Measurements from ENCODE around the gene DHH. TPM values are rescaled to one million over a fixed set of nuclear protein-coding genes. Genes with fewer than 3 reads are reported as not detected.
A peak's percentile ranks its signal among the peaks of the same experiment; 100 is the strongest.

Gene DHH
- total and polyA plus RNA-seq, 9 of the 15 experiments (the other 6 are each of a cell fraction or from before 2014, with no cell fraction given) = 0.07 to 2.6 (median 0.54) TPM

GRCh38 chr12:49088150-49088931, 6.3 kb downstream of the DHH start (continued):
- TF ChIP-seq REST (IDR thresholded peaks at IDR 0.05; ENCODE audit: borderline replicate concordance) = peak; percentile 86
- peak; percentile 32; the same call in 1 of the 2 replicates for TF ChIP-seq REST (CRISPR knock-in tag; IDR thresholded peaks at IDR 0.05; ENCODE audit: low read depth)
- no peak for TF ChIP-seq TAL1 (IDR thresholded peaks at IDR 0.05)
- TF ChIP-seq FUS (optimal IDR thresholded peaks at IDR 0.05; ENCODE audit: low read depth, low read length) = no peak
- no peak for TF ChIP-seq ZNF445 (CRISPR knock-in tag; IDR thresholded peaks at IDR 0.05; ENCODE audit: low read depth)
- no peak for TF ChIP-seq ZNF398 (CRISPR knock-in tag; IDR thresholded peaks at IDR 0.05)
- no peak for TF ChIP-seq ZNF280A (IDR thresholded peaks at IDR 0.05; ENCODE audit: low read depth, partially characterized antibody)
- TF ChIP-seq KLF13 (tag; IDR thresholded peaks at IDR 0.05; ENCODE audit: borderline replicate concordance, low read depth) = 0 out of 2 replicates have a peak, but pooled peaks have one; percentile 40
- TF ChIP-seq NRF1 (conservative IDR thresholded peaks at IDR 0.05 in 1 of 2, IDR thresholded peaks at IDR 0.05 in 1 of 2) = peak; percentile 90 to 92
- TF ChIP-seq SMARCC2 (IDR thresholded peaks at IDR 0.05; ENCODE audit: low read depth) = no peak
- TF ChIP-seq GATAD2A (IDR thresholded peaks at IDR 0.05) = no peak
- peak; percentile 23; the same call in 1 of the 2 replicates for TF ChIP-seq ZBTB2 (IDR thresholded peaks at IDR 0.05)
- TF ChIP-seq SAFB2 (IDR thresholded peaks at IDR 0.05; ENCODE audit: borderline replicate concordance, low read depth, low read length, severe bottlenecking) = no peak
- TF ChIP-seq MIER1 (IDR thresholded peaks at IDR 0.05; ENCODE audit: low read depth) = no peak
